ENCODE results near the gene SKAP1. TPM values are rescaled to one million over a fixed set of nuclear protein-coding genes. Genes with fewer than 3 reads are reported as not detected.

Gene SKAP1
- polyA plus RNA-seq, 1 of the 3 experiments (the other 2 are of a cell fraction) = not detected

GRCh38 chr17:48255759-48256158, 174.3 kb downstream of the SKAP1 start:
- Histone ChIP-seq H3K4me3 (ENCODE audit: low read depth in 2 of 2, low read length in 1 of 2) (no peak overlapping the region), H3F3A (replicated peaks; ENCODE audit: insufficient read depth) (no peaks in the 10 kb centered on the region), H3K36me3 (replicated peaks in 1 of 2; ENCODE audit: control insufficient read depth in 1 of 2, insufficient read depth in 2 of 2, low read length in 1 of 2) (no peaks in the 10 kb centered on the region), H3K27me3 (ENCODE audit: insufficient read depth) (peaks cover 68% of the 10 kb centered on the region), H3K9me3 (no peaks in the 10 kb centered on the region), H3K4me1 (ENCODE audit: control insufficient read depth in 1 of 2, insufficient read depth in 2 of 2, low read depth in 1 of 2, low read length in 1 of 2) (no peaks in the 10 kb centered on the region), H3K27ac (ENCODE audit: low read depth in 2 of 2, low read length in 1 of 2) (no peak overlapping the region), H3K9ac (no peak overlapping the region), H4K20me1 (ENCODE audit: insufficient read depth) (no peaks in the 10 kb centered on the region), H3K79me2 (ENCODE audit: insufficient read depth) (no peaks in the 10 kb centered on the region), H3K9me2 (no peaks in the 10 kb centered on the region), H2AFZ (ENCODE audit: low read depth) (no peak overlapping the region), H3K4me2 (no peak overlapping the region)
- ChIA-PET POLR2A (no interaction called here), CTCF (no interaction called here)
- TF ChIP-seq YY1 (IDR thresholded peaks at IDR 0.05; ENCODE audit: low read depth) (no peak), TAF1 (IDR thresholded peaks at IDR 0.05; ENCODE audit: borderline replicate concordance, low read depth, low read length) (no peak), EZH2phosphoT487 (IDR thresholded peaks at IDR 0.05; ENCODE audit: borderline replicate concordance, low read depth) (no peak), RFX5 (IDR thresholded peaks at IDR 0.05; ENCODE audit: low read length) (no peak), MXI1 (IDR thresholded peaks at IDR 0.05; ENCODE audit: low read depth, low read length) (no peak), SIN3A (IDR thresholded peaks at IDR 0.05; ENCODE audit: borderline replicate concordance, low read depth, low read length) (no peak), GABPA (IDR thresholded peaks at IDR 0.05; ENCODE audit: low read depth) (no peak), ZBTB33 (IDR thresholded peaks at IDR 0.05; ENCODE audit: borderline replicate concordance, low read depth) (no peak), FOSL2 (IDR thresholded peaks at IDR 0.05; ENCODE audit: borderline replicate concordance, low read depth) (no peak), TEAD4 (IDR thresholded peaks at IDR 0.05; ENCODE audit: borderline replicate concordance, insufficient read depth) (no peak), JUND (IDR thresholded peaks at IDR 0.05) (no peak), ELF1 (IDR thresholded peaks at IDR 0.05) (no peak)
- WGBS (ENCODE audit: low lambda C conversion rate) = 7% methylated on average over 4 of the region's 4 CpGs
- DNase-seq = no peak

GRCh38 chr17:48254896-48255295, 175.1 kb downstream of the SKAP1 start:
- no peaks in the 10 kb centered on the region for H3K36me3 ChIP-seq (replicated peaks in 1 of 2; ENCODE audit: control insufficient read depth in 1 of 2, insufficient read depth in 2 of 2, low read length in 1 of 2)
- no peaks in the 10 kb centered on the region for H3K9me3 ChIP-seq
- no peaks in the 10 kb centered on the region for H3K9me2 ChIP-seq
- no peaks in the 10 kb centered on the region for H3K4me1 ChIP-seq (ENCODE audit: control insufficient read depth in 1 of 2, insufficient read depth in 2 of 2, low read depth in 1 of 2, low read length in 1 of 2)
- POLR2A ChIA-PET = no interaction called here
- WGBS (ENCODE audit: low lambda C conversion rate) = 4% methylated on average over 1 of the region's 1 CpG
- CTCF ChIA-PET = interaction anchor here (1.3 to 1.8 kb wide), 5 partner anchors 8 to 364 kb away, joined by 3 to 8 read pairs (median 4); no protein-coding TSS in a partner anchor
- no peak overlapping the region for H3K27ac ChIP-seq (ENCODE audit: low read depth in 2 of 2, low read length in 1 of 2)
- H3K4me2 ChIP-seq = no peak overlapping the region
- H3K9ac ChIP-seq = no peak overlapping the region
- H3F3A ChIP-seq (replicated peaks; ENCODE audit: insufficient read depth) = no peaks in the 10 kb centered on the region
- no peak overlapping the region for H2AFZ ChIP-seq (ENCODE audit: low read depth)
- H4K20me1 ChIP-seq (ENCODE audit: insufficient read depth) = no peaks in the 10 kb centered on the region
- no peaks in the 10 kb centered on the region for H3K79me2 ChIP-seq (ENCODE audit: insufficient read depth)
- H3K27me3 ChIP-seq (ENCODE audit: insufficient read depth) = peaks cover 67% of the 10 kb centered on the region
- TF ChIP-seq GATA2 (CRISPR knock-in tag; IDR thresholded peaks at IDR 0.05) (no peak), YY1 (IDR thresholded peaks at IDR 0.05; ENCODE audit: low read depth) (no peak), GABPA (IDR thresholded peaks at IDR 0.05; ENCODE audit: low read depth) (no peak), REST (IDR thresholded peaks at IDR 0.05; ENCODE audit: low read depth, low read length) (no peak), RXRA (IDR thresholded peaks at IDR 0.05; ENCODE audit: borderline replicate concordance, low read depth) (no peak), JUND (IDR thresholded peaks at IDR 0.05) (no peak), IRF3 (IDR thresholded peaks at IDR 0.05; ENCODE audit: low read depth, low read length) (no peak), MAX (IDR thresholded peaks at IDR 0.05; ENCODE audit: low read depth) (no peak), RCOR1 (IDR thresholded peaks at IDR 0.05; ENCODE audit: low read length) (no peak), NFIC (IDR thresholded peaks at IDR 0.05; ENCODE audit: borderline replicate concordance) (no peak), FOSL2 (IDR thresholded peaks at IDR 0.05; ENCODE audit: borderline replicate concordance, low read depth) (no peak), FOXM1 (IDR thresholded peaks at IDR 0.05; ENCODE audit: low read depth) (no peak)
- DNase-seq = no peak
- H3K4me3 ChIP-seq (ENCODE audit: low read depth in 2 of 2, low read length in 1 of 2) = no peak overlapping the region

All from SK-N-SH (cell line).